Hippocampal formation (tissue), 2 donors: ENCODE data around the gene WASF2.
"Not testable (repeated sequence)": the region's sequence is repeated elsewhere in the genome, so short reads cannot be mapped to it uniquely, and the experiment has no call there.

Experiments
- DNase-seq, 2 donors: peaks; one replicate each; lab custom pipeline; 2025; lab: John Stamatoyannopoulos, UW

WASF2 gene, protein sequence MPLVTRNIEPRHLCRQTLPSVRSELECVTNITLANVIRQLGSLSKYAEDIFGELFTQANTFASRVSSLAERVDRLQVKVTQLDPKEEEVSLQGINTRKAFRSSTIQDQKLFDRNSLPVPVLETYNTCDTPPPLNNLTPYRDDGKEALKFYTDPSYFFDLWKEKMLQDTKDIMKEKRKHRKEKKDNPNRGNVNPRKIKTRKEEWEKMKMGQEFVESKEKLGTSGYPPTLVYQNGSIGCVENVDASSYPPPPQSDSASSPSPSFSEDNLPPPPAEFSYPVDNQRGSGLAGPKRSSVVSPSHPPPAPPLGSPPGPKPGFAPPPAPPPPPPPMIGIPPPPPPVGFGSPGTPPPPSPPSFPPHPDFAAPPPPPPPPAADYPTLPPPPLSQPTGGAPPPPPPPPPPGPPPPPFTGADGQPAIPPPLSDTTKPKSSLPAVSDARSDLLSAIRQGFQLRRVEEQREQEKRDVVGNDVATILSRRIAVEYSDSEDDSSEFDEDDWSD

DNA sequence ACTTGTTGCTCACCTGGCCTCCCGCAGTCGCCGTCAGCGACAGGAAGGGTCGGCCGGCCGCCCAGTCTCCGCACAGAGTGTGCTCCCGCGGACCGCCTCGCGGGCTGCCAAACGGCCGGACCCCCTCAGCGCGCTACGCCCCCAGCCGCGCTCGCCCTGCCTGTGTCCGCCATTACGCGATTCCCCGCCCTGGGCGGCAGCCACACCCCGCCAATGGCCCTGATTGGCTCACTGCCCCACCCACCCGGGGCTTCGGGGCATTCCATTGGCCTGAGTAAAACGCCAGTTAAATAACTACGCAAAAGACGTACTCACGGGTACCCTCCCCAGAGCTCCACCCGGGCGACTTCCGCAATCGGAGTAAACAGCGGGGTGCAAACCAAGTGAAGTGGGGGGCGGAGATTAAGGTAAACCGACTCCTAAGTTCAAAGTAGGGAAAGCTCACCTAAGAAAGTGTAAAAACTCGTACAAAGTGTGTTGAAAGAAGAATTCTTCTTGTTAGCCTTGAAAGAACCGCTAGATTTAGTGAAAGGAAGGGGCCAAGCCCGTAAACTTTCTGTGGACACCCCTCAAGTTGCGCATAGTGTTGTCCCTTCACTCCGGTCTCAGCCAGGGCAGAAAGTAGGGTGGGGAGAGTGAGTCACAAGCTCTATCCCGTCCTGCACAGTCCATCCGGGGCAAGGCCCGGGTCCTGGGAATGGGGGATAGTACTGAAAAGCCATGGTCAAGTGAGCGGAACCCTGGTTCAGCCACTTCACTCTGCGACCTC lies at the start of gene WASF2:
Gene WASF2 (minus strand): TSS at position 195 of the 769 bp plus-strand sequence. CDS start 61,277 bp downstream, outside the sequence.
- peak; percentile 97 to 98 for DNase-seq

GRCh38 chr1:27538793-27539192 lies 48.8 kb upstream of the WASF2 start:
- no peak for DNase-seq

- not testable (repeated sequence) for DNase-seq
Observed at GRCh38 chr1:27538305-27538676, 48.3 kb upstream of the WASF2 start.

- peak; percentile 28 to 67 for DNase-seq
Observed at GRCh38 chr1:27536767-27537166, 46.8 kb upstream of the WASF2 start.

GRCh38 chr1:27536010-27536757 lies 46.2 kb upstream of the WASF2 start:
- DNase-seq = peak; percentile 63 to 72

GRCh38 chr1:27535386-27535785 lies 45.4 kb upstream of the WASF2 start:
- DNase-seq = no peak

DNA sequence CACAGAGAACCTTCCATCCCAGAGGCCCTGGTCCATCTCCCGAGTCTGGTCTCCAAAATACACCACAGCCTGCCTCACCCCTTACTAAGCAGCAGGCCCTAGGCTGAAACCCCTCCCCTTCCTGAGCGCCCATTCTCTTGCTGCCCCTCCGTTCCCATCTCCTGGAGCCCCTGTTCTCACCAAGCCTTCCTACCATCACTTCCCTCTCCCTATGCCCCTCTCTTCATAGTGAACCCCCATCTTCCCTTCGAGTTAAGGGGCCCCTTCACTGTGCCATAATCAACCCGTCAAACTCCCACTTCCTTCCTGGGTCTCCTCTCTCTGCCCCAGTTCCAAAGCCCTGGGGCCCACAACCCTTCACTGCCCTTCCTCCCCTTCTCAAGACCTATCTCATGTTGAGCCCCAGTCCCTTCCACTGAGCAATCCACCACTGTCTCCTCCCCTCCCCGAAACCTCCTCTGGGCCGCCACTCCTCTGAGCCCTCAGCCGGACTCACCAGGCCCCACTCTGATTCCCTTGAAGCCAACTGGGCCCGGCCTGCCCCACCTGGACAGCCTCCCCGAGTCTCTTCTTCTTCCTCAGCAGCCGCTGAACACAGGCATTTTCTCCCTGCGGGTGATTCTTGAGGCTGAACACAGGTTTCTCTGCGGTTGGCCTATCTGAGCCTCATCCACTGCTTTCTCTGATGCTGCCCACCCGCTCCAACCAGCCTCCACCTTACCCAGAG lies 42.2 kb upstream of the WASF2 start:
- no peak for DNase-seq

DNA sequence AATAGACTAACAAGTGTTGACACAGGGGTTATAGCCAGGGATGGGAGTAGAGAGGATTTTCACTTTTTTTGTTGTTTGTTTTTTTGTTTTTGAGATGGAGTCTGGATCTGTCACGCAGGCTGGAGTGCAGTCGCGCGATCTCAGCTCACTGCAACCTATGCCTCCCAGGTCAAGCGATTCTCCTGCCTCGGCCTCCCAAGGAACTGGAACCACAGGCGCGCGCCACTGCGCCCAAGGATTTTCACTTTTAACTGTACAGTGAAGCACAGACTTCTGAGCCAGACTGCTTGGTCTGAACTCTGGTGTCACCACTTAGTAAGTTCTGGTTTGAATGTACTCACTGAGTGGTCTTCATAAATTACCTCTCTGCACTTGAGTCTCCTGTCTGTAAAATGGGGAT lies 40.2 kb upstream of the WASF2 start:
- DNase-seq = no peak

- DNase-seq = no peak
Observed at GRCh38 chr1:27529704-27530018, 39.7 kb upstream of the WASF2 start.

GRCh38 chr1:27528818-27529703 lies 39.1 kb upstream of the WASF2 start:
- DNase-seq = peak; percentile 47 to 52

DNA sequence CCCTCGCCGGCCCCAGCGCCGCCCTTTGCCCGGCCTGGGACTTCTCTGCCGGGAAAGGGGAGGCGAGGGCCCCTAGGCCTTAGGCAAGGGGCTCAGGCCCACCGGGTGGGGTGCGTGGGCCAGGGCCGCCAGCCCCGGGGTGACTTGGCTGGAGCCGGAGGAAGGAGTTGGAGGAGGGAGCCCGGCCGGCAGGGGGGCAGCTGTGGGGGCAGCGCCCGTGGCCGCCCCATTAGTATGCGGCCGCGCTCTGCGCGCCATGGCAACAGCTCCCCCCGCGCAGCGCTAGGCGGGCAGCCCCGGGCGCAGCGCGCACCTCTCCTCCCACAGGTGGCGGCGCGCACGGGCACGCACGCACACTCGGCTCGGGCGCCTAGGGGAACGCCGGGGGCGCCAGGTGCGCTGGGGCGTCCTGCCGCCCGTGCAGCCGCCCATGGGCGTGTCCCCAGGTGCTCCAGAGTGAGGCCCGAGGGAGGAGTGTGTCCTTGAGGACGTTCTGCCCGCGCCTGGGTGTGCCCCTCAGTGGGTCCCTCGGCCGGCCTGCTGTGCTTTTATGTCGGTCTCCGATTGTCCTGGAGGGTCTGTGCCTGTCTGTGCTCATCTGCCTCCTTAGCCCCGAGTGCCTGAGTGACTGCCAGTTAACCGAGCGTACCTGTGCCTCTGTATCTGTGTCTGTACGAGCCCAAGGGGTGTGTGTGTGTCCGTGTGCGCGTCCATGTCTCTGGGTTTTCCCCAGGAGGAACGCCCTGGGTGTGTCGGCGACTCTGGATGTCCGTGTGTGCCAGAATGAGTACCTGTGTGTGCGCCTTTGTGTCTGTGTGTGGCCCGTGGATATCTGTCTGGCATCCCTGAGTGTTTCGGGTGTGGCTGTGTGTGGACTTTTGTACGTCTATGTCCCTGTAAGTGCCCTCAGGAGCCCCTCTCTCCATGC lies 38.2 kb upstream of the WASF2 start:
- peak; percentile 33 to 38 for DNase-seq

DNA sequence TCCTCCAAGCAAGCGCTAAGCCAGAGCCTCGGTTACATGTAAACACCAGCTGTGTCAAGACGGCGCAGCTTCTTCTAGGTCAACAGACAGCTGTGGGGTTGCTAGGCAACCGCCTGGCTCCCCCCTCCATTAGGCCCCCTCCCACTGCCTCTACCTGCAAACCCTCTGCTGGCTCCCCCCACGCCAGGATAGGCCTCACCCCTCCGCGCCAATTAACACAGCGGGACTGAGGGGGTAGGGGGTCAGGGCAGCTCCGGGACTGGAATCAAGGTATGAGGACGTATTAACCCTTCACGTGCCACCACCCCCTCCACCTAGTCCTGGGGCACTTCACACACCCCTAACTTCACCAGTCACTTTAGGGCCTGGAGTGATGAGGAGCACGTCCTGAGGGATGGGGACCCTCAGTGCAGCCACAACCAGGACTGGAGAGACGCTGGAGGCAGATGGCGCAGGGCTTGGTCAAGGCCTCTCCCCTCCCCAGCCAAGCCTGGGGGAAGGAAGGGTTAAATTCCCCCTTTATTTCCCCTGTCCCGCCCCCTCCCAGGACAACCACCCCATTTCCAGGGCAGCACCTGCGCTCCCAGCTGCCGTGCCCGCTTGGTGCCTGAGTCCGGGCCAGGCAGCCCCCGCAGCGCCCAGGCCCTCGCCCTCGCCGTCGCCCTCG lies 37.4 kb upstream of the WASF2 start:
- DNase-seq = no peak

GRCh38 chr1:27526569-27527222 lies 36.7 kb upstream of the WASF2 start:
- peak in 1 of 2 donors; percentile 32 for DNase-seq

GRCh38 chr1:27525296-27526272 lies 35.6 kb upstream of the WASF2 start:
- peak in 1 of 2 donors; percentile 44 for DNase-seq

DNA sequence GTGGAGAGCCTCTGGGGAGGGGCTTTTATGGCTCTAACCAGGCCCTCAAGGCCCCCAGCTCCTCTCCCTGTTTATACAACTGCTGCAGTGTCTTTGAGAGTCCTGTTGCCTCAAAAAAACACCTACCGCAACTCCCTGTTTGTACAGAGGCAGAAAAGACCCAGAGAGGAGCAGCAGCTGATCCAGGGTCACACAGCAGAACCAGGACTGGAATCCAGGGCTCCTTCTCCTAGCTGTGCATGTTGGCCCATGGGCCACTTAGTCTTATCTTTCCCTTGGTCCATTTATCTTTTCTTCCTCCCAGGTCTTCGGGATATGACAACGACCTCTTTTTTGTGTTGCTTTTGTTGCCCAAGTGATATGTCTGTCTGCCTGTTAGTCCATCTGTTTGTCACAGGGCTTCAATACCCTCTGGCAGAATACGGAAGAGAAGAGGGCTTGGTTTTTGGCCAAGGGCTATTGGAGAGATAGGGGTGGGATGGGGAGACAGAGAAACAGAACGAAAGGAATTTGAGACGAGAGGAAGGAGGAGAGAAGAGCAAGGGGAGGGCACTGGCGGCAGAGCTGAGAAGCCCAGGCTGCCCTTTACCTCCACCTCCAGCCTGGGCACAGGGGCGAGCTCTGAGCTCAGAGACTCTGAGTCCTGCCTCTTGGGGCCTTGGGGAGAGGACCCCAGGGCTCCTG lies 33.5 kb upstream of the WASF2 start:
- DNase-seq = no peak
